SHP77 treated with DMSO at 0.1 percent for 48 hours (cell line): ENCODE results near the gene FBN1.

Source experiments
- DNase-seq: peaks from one replicate; lab custom pipeline; 2025; lab: John Stamatoyannopoulos, UW

FBN1 gene

DNA sequence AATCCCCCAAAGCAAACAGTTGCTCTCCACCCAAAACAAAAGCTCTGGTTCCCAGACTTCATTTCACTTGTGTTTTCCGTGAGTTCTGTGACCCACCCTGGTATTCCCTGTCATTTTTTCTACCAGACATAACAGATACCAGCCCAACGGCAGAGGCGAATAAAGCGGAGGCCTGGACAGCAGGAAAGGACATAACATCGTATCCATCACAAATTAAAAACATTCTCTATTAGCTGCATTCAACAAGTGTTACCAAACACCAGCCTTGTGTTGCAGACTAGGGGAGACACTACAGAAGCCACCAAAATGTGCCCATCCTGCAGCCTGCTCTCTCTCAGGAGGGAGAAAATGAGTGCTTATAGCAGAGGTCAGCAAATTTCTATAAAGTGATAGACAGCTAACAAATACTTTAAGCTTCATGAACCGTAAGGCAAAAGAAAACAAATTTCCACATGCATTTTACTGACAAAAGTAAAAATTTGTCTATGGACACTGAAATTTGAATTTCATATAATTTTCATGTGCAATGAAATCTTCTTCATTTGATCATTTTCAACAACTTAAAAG lies 7.1 kb upstream of the FBN1 start:
- DNase-seq = no peak

DNA sequence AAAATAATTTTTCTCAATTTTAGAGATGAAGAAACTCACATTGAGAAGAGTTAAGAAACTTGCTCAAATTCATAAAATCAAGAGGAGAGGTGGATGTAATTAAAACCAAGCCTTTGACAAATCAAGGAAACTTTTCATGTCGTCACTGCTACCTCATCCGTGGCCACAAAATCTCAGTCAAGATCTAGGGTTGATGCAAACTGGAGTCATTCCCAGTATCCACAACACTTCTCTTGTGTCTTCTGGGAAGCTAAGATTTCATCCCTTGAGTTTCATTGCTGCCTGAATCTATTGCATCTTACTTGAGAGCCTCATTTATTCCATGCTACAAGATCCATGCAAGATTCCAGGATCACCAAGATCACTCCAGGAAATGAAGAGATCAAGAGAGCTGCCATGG lies 5.4 kb upstream of the FBN1 start:
- no peak for DNase-seq

DNA sequence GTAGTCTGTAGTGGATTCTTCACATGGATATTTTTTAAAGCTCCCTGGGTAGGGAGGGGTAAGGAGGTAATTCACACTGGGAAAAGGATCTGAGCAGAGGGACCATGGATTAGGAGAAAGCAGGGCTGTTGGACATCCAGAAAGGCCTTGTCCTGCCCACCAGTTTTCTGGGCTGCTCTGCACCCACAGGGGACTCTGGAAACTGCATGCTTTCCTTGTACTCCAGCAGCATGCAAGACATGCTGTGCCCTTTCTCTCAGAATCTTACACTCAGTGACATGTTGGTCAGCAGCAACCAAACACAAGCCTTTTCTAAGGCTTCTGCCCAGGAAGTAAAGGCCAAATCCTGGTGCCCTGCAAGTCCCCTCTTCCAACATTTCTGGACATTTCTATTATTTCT lies 2.5 kb upstream of the FBN1 start:
- no peak for DNase-seq

DNA sequence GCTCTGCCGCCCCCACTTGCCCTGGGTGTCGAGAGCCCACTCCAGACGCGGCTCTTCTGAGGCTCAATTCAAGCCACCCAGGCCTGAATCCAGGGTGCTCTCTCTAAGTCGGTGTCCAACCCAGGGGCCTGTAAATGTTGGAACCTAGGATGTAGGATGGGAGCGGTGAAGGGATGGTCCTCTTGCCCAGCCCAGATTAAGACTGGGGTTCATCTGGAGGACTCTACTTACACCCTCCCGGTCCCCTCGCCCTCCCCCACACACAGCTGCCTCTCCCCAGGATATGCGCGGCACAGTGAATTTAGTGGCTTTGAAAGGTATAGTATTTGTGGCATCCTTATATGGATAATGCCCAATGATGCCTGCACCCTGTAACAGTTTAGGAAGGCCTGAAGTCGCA lies 822 bp upstream of the FBN1 start:
- no peak for DNase-seq

DNA sequence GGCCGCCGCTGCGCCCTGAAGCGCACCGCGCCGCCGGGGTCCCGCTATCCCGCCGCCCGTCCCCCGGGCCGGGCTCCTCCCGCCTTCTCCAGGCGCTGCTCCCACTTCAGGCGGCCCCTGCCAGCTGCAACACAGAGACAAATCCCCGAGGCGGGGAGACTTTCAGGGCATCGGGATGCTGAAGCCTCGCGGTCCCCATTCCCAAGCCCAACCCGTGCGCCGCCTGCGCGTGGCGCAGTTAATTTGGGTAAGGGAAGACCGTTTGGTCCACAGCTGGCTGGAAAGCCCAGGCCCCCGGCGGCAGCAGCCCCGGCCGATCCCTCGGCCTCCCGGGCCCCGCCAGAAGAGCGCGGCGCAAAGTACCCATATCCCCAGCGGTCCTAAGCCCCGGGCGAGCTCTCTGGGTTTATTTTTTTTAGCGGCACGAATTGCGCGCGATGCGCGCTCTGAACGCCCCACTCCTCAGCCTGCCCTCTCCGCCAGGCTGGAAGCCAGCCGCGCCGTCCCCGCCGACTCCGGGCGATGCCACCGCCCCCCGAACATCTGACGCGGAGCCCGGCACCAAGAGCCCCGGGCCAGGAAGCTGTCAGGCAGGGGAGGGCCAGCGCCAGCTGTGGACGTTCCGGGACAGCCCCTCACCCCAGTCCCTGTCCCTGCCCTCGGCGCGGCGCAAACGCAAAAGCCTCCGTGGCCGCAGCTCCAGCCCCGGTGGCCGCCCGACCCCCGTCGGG lies 517 bp downstream of the FBN1 start:
- DNase-seq = no peak

DNA sequence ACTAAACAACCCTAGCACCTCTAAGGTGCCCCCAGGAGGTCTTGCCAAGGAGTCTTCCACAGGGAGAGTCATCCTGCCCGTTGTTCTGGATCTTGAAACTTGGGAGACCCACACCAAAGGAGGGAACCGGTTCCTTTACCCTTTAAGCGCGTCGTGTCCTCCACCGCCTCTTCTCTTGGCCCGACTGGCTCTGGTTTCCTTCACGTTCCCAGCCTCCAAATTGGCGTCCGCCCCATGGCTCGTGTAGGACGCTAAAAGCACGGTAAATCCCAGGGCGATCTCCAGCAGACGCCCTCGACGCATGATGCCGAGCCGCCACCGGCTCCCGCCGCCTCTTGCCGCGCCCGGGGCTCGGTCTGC lies 1.1 kb downstream of the FBN1 start:
- DNase-seq = no peak

DNA sequence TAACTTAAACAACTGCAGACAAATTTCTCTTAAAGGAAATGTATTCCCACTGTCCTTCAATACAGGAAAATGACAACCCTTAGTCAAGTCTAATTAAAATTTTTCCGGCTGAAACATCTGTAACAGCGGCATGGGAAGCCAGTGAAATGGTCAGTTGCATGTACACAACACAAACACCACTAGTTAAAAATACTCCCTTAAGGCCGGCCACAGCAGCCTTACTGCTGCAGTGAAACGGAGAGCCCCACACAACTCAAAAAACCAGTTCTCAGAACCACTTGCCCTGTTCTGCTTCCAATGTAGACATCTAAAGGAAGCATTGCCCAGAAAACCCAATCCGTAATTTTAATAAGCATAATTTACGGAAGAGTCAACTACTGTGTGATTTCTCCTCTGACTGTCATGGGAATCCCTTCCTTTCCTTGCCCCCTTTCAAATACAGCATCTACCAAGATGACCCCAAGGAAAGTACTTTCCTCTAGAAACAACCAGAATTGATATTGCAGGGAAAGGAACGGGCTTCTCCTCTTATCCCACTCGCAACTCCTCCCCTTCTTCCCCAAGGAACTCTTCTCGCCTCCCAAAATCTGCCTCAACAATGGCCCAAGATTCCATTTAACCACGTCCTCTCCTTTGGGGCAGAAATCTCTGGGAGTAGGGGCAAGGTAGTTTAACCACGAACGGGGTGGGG lies 1.6 kb downstream of the FBN1 start:
- DNase-seq = no peak

DNA sequence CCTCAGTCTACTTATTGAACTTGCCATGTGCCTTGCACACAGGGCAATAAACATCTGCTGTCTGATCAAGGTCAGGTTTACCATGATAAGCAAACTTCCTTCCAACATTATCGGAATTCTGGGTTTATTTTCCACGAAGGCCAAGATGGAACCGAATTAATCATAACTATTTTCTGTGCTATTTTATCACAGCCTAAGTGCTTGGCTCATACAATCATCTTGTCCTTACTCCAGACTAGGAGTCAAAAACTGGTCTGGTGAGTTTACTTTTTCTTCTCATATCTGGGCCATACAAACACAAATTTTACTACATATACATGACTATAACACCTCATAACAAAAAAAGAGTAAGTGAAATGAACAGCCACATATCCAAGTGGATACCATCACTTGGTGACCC lies 2.3 kb downstream of the FBN1 start:
- DNase-seq = no peak

DNA sequence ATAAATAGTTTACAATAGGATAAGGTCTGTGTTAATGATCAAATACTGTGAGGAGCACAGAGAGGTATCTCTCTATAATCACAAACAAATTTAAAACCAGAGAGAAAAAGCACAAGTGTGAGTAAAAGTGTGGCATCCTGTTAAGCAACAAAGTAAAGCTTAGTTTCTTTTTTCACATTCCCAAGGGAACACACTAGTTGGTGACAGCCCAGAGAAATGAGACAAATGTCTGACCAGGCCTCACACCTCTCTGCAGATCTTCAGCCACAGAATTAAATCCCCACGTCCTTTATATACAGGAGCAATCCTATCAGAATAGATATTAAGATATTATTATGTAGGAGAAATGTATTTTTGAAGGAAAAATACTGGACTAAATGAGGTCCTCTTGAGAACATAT lies 2.7 kb downstream of the FBN1 start:
- DNase-seq = no peak

DNA sequence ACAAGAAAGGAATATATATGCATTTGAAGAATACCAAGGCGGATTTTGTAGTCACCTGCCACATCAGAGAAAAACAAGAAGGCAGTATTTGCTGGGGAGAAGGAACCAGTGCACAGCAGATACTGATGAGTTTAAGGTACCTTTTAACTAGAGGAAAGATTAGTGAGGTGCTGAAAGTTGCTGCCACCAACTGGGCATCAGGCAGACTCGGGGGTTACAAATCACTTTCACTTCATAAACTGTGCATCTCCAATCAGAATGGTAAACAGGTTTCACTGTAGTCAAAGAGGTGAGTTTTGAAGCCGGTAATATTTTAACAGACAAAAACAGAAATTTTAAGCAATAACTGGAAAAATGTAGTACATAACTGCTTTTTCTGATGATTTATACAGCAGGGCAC lies 4.1 kb downstream of the FBN1 start:
- no peak for DNase-seq

DNA sequence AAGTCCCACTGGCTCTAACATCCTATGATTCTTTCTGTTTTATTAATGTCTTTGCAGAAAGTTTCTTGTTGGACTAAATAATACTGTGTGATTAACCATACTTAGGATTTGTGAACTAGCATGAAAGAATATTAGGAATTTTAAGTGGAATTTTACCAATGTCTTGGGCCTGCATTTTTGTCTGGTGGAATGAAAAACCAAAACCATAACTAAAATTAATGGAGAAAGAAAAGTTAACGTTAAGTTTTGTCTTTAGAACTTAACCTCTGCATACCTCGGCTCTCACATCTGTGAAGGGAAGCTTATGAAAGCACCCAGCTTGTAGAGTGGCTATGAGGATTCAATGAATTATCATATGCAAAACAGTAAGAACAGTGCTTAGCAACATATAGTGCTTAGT lies 6.5 kb downstream of the FBN1 start:
- no peak for DNase-seq

DNA sequence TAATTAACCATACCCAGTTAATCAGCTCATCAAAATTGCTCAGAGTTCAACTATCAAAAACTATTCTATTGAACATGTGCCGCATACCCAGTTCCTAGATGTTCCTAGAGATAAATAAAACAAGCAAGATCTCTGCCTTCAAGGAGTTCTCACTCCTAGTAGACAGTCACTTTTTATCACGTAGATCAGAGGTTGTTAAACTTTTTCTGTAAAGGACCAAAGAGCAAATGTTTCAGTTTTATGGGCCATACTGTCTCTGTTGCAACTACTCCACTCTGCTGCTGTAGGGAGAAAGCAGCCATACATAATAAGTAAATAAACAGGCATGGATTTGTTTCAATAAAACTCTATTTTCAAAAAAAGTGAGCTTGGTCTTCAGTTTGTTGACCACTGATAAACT lies 7.9 kb downstream of the FBN1 start:
- DNase-seq = no peak

DNA sequence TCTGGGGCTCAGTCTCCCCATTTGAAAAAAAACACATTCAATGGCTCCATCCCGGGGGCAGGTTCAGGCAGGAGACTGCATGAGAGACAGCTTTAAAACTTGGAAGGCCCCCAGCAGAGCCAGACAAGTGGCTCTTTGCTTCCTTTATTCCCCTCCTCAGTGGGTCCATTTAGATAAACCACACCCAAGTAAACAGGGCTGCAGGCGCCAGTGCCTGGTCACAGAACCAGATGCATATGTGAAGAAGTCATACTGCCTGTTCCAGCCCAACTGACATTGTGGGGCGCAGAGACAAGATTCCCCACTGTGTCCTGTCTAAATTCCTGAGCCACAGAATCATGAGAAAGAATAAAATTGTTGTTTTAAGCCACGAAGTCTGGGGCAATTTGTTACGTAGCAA lies 9.0 kb downstream of the FBN1 start:
- DNase-seq = no peak

DNA sequence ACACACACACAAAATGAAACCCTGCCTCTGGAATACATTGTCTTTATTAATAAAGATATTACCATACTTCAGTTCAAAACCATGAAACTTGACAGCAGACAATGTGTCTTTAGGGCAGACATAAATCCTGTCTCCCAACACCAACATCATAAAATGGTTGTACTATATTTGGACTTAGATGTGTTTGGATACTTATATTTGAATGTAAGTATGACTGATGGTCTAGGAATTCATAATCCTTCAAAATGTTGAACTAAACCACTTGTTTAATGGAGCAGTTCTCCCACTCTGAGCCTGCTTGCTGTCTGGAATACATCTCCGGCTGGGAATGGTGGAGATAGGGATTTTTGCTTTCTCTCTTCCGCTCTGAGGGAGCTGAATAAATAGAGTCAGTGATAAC lies 10.6 kb downstream of the FBN1 start:
- no peak for DNase-seq

DNA sequence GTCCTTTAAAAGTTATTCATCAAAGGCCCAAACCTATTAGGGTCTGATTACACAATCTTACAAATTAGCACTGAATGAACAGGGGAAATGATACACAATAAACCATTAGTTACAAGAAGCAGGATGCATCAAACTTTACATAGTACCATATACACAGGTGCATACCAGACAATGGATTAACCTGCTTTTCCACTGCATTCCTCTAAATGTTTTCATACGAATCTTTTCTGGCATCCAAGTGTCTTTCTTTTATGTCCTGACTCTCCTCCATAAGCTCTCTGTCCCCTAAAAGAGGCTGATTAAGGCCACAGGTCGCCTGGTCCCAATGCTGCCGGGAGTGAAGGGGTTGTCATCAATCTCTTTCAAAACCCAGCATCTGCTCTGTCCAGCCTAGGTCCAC lies 11.4 kb downstream of the FBN1 start:
- no peak for DNase-seq

DNA sequence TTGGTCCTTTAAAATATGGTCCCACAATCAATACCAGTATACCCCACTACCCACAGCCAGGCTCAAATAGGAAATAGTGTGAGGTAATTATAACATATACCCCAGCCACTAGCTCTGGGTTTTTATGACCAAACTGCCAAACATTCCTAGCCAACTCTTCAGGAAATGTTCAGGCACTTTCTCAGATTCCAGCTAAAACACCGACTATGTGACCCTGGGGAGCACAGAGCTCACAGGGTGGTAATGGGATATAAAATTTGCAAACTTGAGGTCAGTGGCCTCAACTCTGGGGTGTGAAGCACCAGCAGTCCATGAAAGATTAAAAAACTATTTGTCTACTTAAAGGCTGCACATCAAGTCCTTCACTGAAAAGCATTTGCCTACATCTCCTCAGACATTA lies 12.9 kb downstream of the FBN1 start:
- no peak for DNase-seq

DNA sequence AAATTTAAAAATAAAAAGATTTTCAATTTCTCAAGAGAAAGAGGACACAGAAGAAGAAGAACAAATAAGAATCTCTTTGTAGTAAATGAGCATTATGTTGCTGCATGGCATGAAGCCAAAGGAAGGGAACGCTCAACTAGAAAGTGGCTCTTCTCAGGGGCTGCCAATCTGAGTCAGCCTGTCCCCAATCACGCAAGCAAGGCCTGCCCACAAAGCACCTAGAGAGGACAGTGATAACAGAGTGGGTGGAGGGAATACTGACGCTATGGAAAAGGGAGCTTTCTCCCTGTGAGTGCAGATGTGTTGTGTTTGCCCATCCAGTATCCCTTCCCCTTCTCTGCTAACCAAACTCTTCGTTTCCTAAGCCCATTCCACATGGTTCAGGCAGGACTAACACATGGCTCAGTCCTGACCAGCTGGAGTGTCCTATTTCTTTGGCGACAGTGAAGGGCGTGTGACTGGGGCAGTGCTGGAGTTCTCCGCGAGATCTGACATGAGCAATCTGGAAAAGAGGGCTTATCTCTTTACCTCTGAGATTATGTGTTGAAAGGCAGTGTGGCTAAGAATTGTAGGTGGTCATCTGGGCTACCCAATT lies 14.2 kb downstream of the FBN1 start:
- no peak for DNase-seq

DNA sequence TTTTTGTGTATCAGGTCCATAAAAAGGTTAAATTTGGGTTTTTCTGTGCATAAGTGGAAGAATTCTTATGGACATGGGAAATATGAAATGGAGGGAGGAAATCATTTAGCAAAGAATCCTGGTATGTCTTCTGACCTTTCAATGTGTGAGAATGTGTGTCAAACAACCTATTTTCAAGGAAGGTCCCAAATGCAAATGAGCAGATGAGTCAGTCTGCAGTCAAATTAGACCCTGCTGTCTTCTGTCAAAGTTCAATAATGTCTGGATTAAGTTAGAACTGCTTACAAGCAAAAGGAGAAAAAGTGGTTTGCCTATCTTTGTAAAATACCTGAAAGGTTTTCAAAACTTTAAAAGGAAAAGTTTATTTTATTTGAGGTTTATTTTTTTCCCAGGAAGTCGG lies 15.3 kb downstream of the FBN1 start:
- no peak for DNase-seq

DNA sequence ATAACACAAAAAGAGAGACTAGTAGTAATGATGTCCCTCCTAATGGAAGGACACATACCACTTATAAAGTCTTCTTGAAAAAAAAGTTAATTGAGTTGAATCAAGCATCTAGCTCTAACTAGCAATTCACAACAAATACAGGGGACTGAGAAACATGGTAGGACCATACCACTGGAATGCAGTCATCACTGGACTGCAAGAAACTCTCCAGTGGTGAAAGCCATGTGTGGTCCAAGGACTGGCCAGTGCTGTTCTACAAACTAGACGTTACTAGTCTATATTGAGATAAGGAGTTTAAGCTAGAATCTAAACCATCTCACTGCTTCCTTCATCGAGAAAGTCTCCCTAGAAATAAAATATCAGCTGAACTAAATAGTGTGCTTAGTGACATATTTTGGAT lies 16.7 kb downstream of the FBN1 start:
- no peak for DNase-seq

DNA sequence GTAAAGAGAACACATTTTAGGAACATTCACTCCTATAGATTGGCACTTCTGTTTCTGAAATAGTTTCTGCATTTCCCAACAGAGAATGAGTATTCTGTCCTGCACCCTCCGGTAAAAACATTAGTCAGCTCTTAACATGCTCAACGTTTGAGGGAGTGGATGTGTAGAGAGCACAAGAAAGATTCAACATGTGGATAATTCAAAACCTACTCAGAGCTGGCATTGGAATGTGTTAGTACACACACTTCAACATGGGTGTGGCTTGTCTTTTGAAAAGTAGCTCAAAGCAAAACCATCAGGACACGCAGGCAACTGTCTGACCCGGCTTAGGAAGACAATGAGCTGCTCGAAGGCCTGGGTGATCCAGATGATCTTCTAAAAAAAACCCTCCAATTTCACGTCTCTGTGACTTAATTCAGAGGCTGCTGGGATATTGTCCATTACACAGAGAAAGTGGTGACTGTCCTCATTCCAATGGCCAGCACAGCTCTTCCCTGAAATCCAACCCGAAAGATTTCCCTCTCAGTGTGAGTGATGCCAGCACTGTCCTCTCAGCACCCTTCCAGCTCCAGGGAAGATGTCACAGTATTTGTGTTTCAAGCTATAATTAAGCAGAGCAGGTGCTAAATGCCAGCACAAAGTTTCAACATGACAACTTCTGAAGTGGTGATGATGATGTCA lies 18.1 kb downstream of the FBN1 start:
- no peak for DNase-seq

DNA sequence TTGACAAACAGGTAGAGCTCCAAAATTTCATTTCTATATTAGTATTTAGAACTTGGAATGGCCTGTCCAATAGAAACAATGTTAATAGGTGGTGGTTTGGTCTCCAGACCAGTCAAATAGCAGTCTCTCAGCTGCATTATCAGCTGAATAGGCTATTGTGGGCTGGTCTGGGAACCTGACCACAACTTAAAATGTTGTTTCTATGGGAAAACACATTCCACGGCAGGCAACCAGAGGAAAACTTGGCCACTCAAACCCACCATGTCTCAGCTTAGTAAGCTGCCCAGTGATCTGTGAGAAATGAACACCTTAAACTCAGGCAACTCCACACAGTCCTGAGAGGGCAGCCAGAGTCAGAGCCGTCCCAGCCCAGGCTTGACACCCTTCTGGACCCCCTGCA lies 20.4 kb downstream of the FBN1 start:
- no peak for DNase-seq

DNA sequence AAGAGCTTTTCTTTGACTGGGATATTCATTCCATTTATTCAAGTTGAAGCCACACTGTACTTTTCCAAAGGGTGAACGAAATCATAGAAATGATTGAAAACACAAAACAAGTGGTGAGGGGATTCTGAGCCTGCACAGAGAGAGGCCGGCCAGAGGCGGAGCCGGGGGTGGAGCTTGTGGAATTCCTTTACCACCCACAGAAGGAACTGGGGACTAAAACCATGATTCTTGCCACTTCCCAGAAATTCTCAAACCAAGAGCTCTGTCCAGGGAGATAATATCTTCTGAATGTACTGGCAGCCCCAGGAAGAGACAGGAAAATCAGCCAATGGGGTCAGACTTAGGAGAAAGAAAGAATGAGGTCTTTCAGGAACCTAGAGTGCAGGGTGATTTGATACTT lies 20.8 kb downstream of the FBN1 start:
- DNase-seq = no peak

DNA sequence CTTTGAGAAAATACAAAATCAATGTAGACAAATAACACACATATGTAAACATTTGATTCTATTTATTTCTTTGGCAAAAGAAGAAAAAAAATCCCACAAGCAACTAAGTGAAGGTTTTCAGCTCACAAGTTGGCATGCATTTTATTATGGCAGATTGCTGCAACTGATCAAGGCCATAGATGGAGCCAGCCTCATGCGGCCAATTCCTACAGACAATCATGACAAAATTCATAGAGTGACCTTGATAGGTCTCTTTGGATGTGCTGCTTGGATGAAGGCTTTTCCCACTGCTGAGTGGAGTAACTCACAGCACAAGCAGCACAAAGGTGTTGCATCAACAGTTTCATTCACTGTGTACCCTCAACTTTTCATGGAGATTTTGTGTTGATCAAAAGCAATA lies 22.1 kb downstream of the FBN1 start:
- DNase-seq = no peak
